Activated T-helper 1 cell treated with Interleukin-2 at 50 U/mL for 16 hours (primary cell): ENCODE measurements around the gene HSP90B1.

ENCODE experiments used
- DNase-seq: peaks from one replicate; pipeline ENCODE4 v3.0.0-alpha.2; 2020; ENCODE audit warnings: low read depth

Gene HSP90B1

GRCh38 chr12:103929784-103930033, 501 bp upstream of the HSP90B1 start:
- no peak for DNase-seq

- DNase-seq, result no peak
These were observed 851 bp downstream of the HSP90B1 start for GRCh38 chr12:103930787-103931735.

GRCh38 chr12:103933237-103933636, 3.0 kb downstream of the HSP90B1 start:
- no peak for DNase-seq

- no peak for DNase-seq
These were observed 6.5 kb downstream of the HSP90B1 start for GRCh38 chr12:103936679-103937078.

- no peak for DNase-seq
These were observed 14.8 kb downstream of the HSP90B1 start for GRCh38 chr12:103944964-103945363.

GRCh38 chr12:103947871-103948555, 17.8 kb downstream of the HSP90B1 start:
- no peak for DNase-seq

GRCh38 chr12:103948746-103949406, 18.7 kb downstream of the HSP90B1 start:
- DNase-seq, result no peak

- no peak for DNase-seq
These were observed 22.3 kb downstream of the HSP90B1 start for GRCh38 chr12:103952497-103952896.

GRCh38 chr12:103955811-103956508, 25.8 kb downstream of the HSP90B1 start:
- no peak for DNase-seq

GRCh38 chr12:103956509-103957027, 26.4 kb downstream of the HSP90B1 start:
- DNase-seq, result no peak

GRCh38 chr12:103957865-103958388, 27.7 kb downstream of the HSP90B1 start:
- no peak for DNase-seq

GRCh38 chr12:103958621-103959020, 28.4 kb downstream of the HSP90B1 start:
- no peak for DNase-seq

GRCh38 chr12:103960616-103961227, 30.5 kb downstream of the HSP90B1 start:
- DNase-seq, result no peak

GRCh38 chr12:103962493-103962892, 32.3 kb downstream of the HSP90B1 start:
- DNase-seq, result no peak

GRCh38 chr12:103964805-103965204, 34.6 kb downstream of the HSP90B1 start:
- DNase-seq, result no peak

GRCh38 chr12:103965255-103965589, 35.0 kb downstream of the HSP90B1 start:
- no peak for DNase-seq

- DNase-seq, result peak; percentile 95
These were observed 35.6 kb downstream of the HSP90B1 start, which contains the start of gene TDG for GRCh38 chr12:103965590-103966504. TSS of gene TDG (plus strand) at chr12:103965872. CDS start at chr12:103966038, 166 bp downstream.

GRCh38 chr12:103966736-103967135, 36.5 kb downstream of the HSP90B1 start:
- DNase-seq, result no peak

- DNase-seq, result no peak
These were observed 39.2 kb downstream of the HSP90B1 start for GRCh38 chr12:103969391-103969790.

- no peak for DNase-seq
These were observed 43.7 kb downstream of the HSP90B1 start for GRCh38 chr12:103973909-103974308.
